Lower leg skin (tissue), 3 donors: Measurements from ENCODE around the gene HNRNPA0.

ENCODE experiments used
- POLR2A ChIP-seq, 2 donors: fragments of 450-650 bp; IDR thresholded peaks; one replicate each; pipeline ENCODE4 v1.6.1; 2016 to 2017; ENCODE audit warnings: antibody characterized with exemption in 2 of 2, mild to moderate bottlenecking in 1 of 2, moderate library complexity in 1 of 2
- TF ChIP-seq, protein P1 (sequence below), 3 donors: fragments of 450-650 bp; IDR thresholded peaks; one replicate each; pipeline ENCODE4 v1.5.1; 2016; ENCODE audit warnings: antibody characterized with exemption in 3 of 3, mild to moderate bottlenecking in 3 of 3, moderate library complexity in 2 of 3

DNA sequence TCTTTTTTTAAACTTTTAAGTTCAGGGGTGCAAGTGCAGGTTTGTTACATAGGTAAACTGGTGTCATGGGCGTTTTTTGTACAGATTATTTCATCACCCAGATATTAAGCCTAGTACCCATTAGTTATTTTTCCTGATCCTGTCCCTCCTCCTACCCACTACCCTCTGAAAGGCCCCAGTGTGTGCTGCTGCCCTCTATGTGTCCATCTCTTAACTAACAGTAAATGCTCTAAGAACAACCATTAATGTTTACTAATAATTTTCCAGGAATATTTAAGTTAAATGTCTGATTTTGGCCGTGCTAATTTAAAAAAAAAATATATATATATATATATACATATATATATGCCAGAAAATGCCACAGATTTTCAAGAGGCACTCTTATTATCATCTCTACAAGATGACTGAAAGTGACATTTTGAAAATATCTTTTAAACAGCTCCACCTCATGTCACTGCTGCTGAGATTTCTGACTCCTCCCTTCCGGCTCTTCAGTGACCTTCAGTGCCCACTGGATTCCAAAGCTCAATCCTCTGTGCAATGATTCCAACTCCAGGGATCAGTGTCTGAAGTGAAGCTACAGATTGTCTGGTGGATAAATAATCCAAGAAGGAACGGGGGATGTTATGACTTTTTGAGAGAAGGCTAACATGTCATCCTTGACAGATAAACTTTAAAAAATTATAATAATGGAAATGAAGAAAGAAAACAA lies 46.7 kb upstream of the HNRNPA0 start:
- no peak for TF ChIP-seq POLR2A (IDR thresholded peaks at IDR 0.05)
- TF ChIP-seq, protein P1, sequence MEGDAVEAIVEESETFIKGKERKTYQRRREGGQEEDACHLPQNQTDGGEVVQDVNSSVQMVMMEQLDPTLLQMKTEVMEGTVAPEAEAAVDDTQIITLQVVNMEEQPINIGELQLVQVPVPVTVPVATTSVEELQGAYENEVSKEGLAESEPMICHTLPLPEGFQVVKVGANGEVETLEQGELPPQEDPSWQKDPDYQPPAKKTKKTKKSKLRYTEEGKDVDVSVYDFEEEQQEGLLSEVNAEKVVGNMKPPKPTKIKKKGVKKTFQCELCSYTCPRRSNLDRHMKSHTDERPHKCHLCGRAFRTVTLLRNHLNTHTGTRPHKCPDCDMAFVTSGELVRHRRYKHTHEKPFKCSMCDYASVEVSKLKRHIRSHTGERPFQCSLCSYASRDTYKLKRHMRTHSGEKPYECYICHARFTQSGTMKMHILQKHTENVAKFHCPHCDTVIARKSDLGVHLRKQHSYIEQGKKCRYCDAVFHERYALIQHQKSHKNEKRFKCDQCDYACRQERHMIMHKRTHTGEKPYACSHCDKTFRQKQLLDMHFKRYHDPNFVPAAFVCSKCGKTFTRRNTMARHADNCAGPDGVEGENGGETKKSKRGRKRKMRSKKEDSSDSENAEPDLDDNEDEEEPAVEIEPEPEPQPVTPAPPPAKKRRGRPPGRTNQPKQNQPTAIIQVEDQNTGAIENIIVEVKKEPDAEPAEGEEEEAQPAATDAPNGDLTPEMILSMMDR (IDR thresholded peaks at IDR 0.05), result no peak
